Aorta (tissue), 5 donors: ENCODE results near the gene CDC42BPG. TPM values are rescaled to one million over a fixed set of nuclear protein-coding genes. Genes with fewer than 3 reads are reported as not detected.

Experiments used
- ATAC-seq: fragments of 200-7000 bp; cut with Tn5 transposase; one replicate; pipeline ENCODE4 v1.9.1; 2022; ENCODE audit warnings: moderate library complexity; ENCODE audit not compliant: low FRiP score
- DNase-seq, 2 donors: peaks; one replicate each; pipeline ENCODE4 v3.0.0-alpha.2; 2020
- H3K27ac ChIP-seq, 2 donors: one replicate each; pipeline ENCODE4 v1.5.1; 2013; ENCODE audit warnings: low read length in 2 of 2, mild to moderate bottlenecking in 2 of 2, moderate library complexity in 2 of 2, control low read depth in 1 of 2, inconsistent platforms in 1 of 2, low read depth in 1 of 2
- H3K27me3 ChIP-seq, 2 donors: one replicate each; pipeline ENCODE4 v1.6.1; 2013; ENCODE audit warnings: control low read depth in 1 of 2, low read length in 1 of 2, mild to moderate bottlenecking in 1 of 2, moderate library complexity in 1 of 2; ENCODE audit not compliant: insufficient read depth in 2 of 2, control insufficient read depth in 1 of 2
- H3K36me3 ChIP-seq, 2 donors: one replicate each; pipeline ENCODE4 v1.6.1; 2013; ENCODE audit warnings: control low read depth in 1 of 2, low read length in 1 of 2, mild to moderate bottlenecking in 1 of 2; ENCODE audit not compliant: insufficient read depth in 2 of 2, control insufficient read depth in 1 of 2
- H3K4me1 ChIP-seq, 2 donors: one replicate each; pipeline ENCODE4 v1.6.1; 2013; ENCODE audit warnings: low read length in 2 of 2, control low read depth in 1 of 2, mild to moderate bottlenecking in 1 of 2, moderate library complexity in 1 of 2; ENCODE audit not compliant: insufficient read depth in 2 of 2, control insufficient read depth in 1 of 2
- H3K4me3 ChIP-seq, 2 donors: one replicate each; pipeline ENCODE4 v1.5.1; 2013; ENCODE audit warnings: low read length in 2 of 2, control low read depth in 1 of 2, mild to moderate bottlenecking in 1 of 2
- H3K9me3 ChIP-seq: one replicate; pipeline ENCODE4 v1.6.1; 2013; ENCODE audit warnings: mild to moderate bottlenecking, low read length; ENCODE audit not compliant: control insufficient read depth
- WGBS, 2 donors: extraction: QIAGEN DNeasy Blood & Tissue Kit; methylation state at CpG; one replicate each; pipeline ENCODE4 v1.1.7; 2013; 5-methylcytosine and 5-hydroxymethylcytosine counted together
- intact Hi-C, 2 donors: fragments of 100-400 bp; cut with DNase I; formaldehyde crosslinking; loops; one replicate each; pipeline versions ENCODE4 v1.14.2 to v1.15.0; 2022
- polyA plus RNA-seq, 2 donors: library from polyadenylated mRNA; stranded (reverse); fragments of 200-250 nt; gene quantifications; one replicate each; pipeline ENCODE4 v1.2.3, GENCODE V29; 2013
- total RNA-seq, 2 donors: library from RNA; stranded (reverse); fragmentation: NEBNext Ultra II Directional; extraction: Animal tissue kit (Norgen Biotek cat#: 25700); gene quantifications; one replicate each; pipeline ENCODE4 v1.2.1, GENCODE V29; 2021
- donor health status: healthy with polysubstance abuse.
- donor health status: Bipolar disorder and iron deficiency.
- donor health status: DM: no; HTN: no; CAD: no.
- donor health status: DM: no; HTN: no; CAD: no.
- donor health status: DM: yes; HTN: yes; CAD: no.

Gene CDC42BPG
- total and polyA plus RNA-seq, 4 donors, result 0.29 to 6.0 (median 0.86) TPM

DNA sequence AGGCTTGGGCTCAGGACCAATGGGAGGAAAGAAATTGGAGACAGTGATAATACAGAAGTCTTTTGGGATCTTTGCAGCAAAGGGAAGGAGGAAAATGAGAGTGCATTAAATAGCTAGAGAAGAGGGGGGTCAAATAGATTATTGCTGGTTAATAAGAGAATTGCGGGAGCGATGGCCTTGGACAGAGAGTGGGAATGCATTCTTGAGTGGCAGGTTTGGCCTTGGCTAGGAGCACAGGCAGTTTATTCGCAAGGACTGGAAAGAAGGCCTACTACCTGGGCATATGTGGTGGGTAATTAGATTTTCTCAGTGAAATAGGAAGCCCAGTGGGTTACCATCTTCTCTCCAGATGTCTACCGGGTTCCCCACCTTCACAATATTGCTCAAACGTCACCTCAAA, 30.6 kb downstream of the CDC42BPG start:
- no peak overlapping the region for H3K27ac ChIP-seq
- no peak overlapping the region for H3K4me3 ChIP-seq
- intact Hi-C loops, result no loop called here
- WGBS, 2 donors, result 88 to 90% methylated on average over 5 of the region's 5 CpGs
- DNase-seq, result no peak
- H3K9me3 ChIP-seq, result no peaks in the 10 kb centered on the region
- no peak for ATAC-seq
- H3K4me1 ChIP-seq, result no peaks in the 10 kb centered on the region
- no peaks in the 10 kb centered on the region for H3K36me3 ChIP-seq
- no peaks in the 10 kb centered on the region for H3K27me3 ChIP-seq

GRCh38 chr11:64810891-64811272, 33.6 kb downstream of the CDC42BPG start:
- Histone ChIP-seq H3K4me1 (no peaks in the 10 kb centered on the region), H3K27me3 (no peaks in the 10 kb centered on the region), H3K36me3 (no peaks in the 10 kb centered on the region), H3K9me3 (no peaks in the 10 kb centered on the region), H3K4me3 (peak overlapping the region in 1 of 2 donors; percentile 15), H3K27ac (no peak overlapping the region)
- intact Hi-C loops, result no loop called here
- 42 to 45% methylated on average over 17 of the region's 17 CpGs for whole genome bisulfite sequencing, 2 donors
- DNase-seq, result no peak
- ATAC-seq, result no peak

DNA sequence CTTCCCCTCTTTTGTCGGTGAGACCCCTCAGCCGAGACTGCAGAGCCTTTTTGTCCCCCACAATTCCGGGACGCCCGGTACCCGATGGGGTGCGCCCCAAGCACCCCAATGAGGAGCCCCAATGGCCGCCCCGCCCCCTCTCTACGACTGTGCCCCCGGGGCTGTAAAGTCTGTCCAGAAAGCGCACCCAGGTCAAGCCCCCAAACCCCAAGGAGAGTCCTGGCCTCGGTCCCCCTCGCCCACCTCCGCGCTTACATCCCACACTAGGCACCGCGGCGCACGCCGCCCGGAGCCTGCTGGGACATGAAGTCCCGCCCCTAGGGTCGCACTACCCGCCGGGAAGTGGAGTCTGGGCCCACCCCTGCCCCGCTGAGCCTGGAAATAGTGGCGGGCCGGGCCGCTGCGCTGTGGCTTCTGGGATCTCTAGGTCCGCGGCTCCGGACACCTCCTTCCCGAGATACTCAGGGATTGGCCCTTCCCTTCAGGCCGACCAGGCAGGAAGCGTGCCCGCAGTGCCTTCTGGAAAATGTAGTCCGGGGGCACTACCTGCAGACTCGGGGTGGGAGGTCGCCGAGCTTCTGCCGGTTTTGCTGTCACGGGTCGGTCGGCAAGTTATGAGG, 34.1 kb downstream of the CDC42BPG start, which contains the start of gene MEN1:
Gene MEN1 (minus strand): TSS at position 281 of the 620 bp plus-strand sequence. CDS start 442 bp downstream, outside the sequence.
- 0% methylated on average over 45 to 46 of the region's 46 CpGs for WGBS, 2 donors
- Histone ChIP-seq H3K4me1 (no peaks in the 10 kb centered on the region), H3K36me3 (no peaks in the 10 kb centered on the region), H3K27ac (no peak within 1 kb of the TSS), H3K4me3 (peak within 1 kb of the TSS; percentile 63 to 86), H3K9me3 (no peaks in the 10 kb centered on the region), H3K27me3 (no peaks in the 10 kb centered on the region)
- intact Hi-C loops, result no loop called here
- DNase-seq, result peak; percentile 98
- ATAC-seq, result peak; percentile 98

- Histone ChIP-seq H3K9me3 (no peaks in the 10 kb centered on the region), H3K36me3 (no peaks in the 10 kb centered on the region), H3K4me1 (no peaks in the 10 kb centered on the region), H3K27ac (no peak overlapping the region), H3K4me3 (peak overlapping the region; percentile 63 to 86), H3K27me3 (no peaks in the 10 kb centered on the region)
- ATAC-seq, result peak; percentile 24
- intact Hi-C loops, result no loop called here
- no peak for DNase-seq
- WGBS, 2 donors, result 2 to 3% methylated on average over 40 to 44 of the region's 44 CpGs
Measured at GRCh38 chr11:64809781-64810241, 34.6 kb downstream of the CDC42BPG start.

- no peak overlapping the region for H3K4me3 ChIP-seq
- ATAC-seq (no peak), DNase-seq (no peak)
- no peaks in the 10 kb centered on the region for H3K9me3 ChIP-seq
- 89 to 91% methylated on average over 9 of the region's 9 CpGs for WGBS, 2 donors
- no peak overlapping the region for H3K27ac ChIP-seq
- H3K4me1 ChIP-seq, result no peaks in the 10 kb centered on the region
- intact Hi-C loops, result no loop called here
- H3K27me3 ChIP-seq, result no peaks in the 10 kb centered on the region
- H3K36me3 ChIP-seq, result no peaks in the 10 kb centered on the region
Measured at GRCh38 chr11:64805481-64805880, 39.0 kb downstream of the CDC42BPG start.

DNA sequence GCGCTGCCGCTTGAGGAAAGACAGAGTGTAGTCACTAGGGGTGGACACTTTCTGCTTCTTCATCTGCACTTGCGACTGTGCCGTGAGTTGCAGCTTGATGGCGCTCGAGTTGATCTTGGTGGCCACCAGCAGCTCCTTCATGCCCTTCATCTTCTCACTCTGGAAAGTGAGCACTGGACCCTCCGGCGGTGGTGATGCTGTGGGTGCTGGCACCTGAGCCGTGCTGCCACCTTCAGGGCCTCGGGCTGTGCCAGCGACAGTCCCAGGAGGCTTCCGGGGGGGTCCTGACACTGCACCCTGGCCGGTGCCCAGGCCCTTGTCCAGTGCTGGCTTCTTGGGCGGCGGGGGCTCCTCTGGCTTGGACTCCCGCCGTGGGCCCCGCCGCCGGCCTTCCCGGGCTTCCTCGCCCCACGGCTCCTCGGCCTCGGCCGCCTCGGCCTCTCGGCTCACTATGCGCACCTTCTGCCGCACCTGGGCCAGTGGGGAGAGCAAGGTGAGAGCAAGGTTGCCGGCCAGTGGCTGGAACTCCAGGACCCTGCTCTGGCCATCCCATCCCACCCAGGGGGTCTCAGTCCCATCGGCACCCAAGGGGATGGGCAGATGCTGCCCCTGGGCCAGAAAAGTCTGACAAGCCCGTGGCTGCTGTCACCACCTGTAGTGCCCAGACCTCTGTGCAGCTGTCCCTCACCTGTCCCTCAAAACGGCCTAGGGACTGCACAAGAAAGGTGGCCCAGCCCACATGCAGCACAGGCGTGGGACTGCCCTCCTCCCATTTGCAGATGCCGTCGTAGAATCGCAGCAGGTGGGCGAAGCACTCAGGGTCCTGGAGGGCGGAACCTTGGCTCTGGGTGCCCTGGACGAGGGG, 39.9 kb downstream of the CDC42BPG start:
- intact Hi-C loops, result no loop called here
- H3K27ac ChIP-seq, result no peak overlapping the region

DNA sequence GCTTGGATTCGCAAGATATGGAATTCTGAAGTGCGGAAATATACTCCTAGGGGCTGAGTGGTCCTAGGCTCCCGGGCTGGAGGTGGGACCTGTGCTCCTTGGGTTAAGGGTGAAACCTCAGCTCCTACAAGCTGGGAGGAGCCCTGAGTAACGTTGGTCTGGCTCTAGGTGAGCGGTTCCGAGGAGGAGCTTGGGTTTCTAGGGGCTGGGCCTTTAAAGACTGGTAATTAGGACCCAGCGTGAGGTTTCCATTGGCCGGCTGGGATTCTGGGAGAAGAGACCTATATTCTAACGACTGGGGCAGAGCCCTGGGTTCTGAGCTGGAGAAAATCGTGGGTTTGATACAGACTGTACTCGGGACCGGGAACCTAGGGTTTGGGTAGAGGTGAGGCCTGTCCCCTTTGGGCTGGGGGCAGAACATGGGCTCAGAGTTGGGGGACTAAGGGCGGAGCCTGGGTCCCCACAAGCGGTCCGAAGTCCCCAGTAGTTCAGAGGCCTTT, 40.6 kb downstream of the CDC42BPG start:
- no peak for DNase-seq
- Histone ChIP-seq H3K36me3 (no peaks in the 10 kb centered on the region), H3K4me1 (no peaks in the 10 kb centered on the region), H3K9me3 (no peaks in the 10 kb centered on the region), H3K27me3 (no peaks in the 10 kb centered on the region), H3K27ac (peak overlapping the region; percentile 34 to 61), H3K4me3 (peak overlapping the region; percentile 5 to 21)
- 33 to 34% methylated on average over 15 of the region's 15 CpGs for WGBS, 2 donors
- ATAC-seq, result no peak
- intact Hi-C loops, result no loop called here

More for the DNA sequence above, 39.9 kb downstream of the CDC42BPG start:
- WGBS, 2 donors, result 86 to 91% methylated on average over 30 to 41 of the region's 41 CpGs
- Histone ChIP-seq H3K36me3 (no peaks in the 10 kb centered on the region), H3K27me3 (no peaks in the 10 kb centered on the region), H3K4me1 (no peaks in the 10 kb centered on the region), H3K4me3 (no peak overlapping the region), H3K9me3 (no peaks in the 10 kb centered on the region)
- DNase-seq, result no peak
- no peak for ATAC-seq

GRCh38 chr11:64803158-64803845, 41.2 kb downstream of the CDC42BPG start, which contains the start of gene MAP4K2:
TSS of gene MAP4K2 (minus strand) at chr11:64803214. CDS start at chr11:64803149, 65 bp downstream.
- ATAC-seq (peak; percentile 92), DNase-seq (peak; percentile 92 to 95)
- Histone ChIP-seq H3K4me1 (no peaks in the 10 kb centered on the region), H3K27ac (peak within 1 kb of the TSS; percentile 34 to 61), H3K36me3 (no peaks in the 10 kb centered on the region), H3K4me3 (peak within 1 kb of the TSS; percentile 44 to 56), H3K27me3 (no peaks in the 10 kb centered on the region), H3K9me3 (no peaks in the 10 kb centered on the region)
- WGBS, 2 donors, result 1% methylated on average over 39 to 58 of the region's 58 CpGs
- intact Hi-C loops, result no loop called here
